H9 (cell line): Measurements from ENCODE around the gene UQCRC1. TPM values are rescaled to one million over a fixed set of nuclear protein-coding genes. Genes with fewer than 3 reads are reported as not detected.

Experiments
- DNase-seq: peaks from one replicate; pipeline ENCODE4 v3.0.0-alpha.2; 2017
- H2AFZ ChIP-seq: one replicate; pipeline ENCODE4 v1.6.1; 2013; ENCODE audit warnings: mild to moderate bottlenecking, low read length, control low read depth, moderate library complexity
- H2AK5ac ChIP-seq: 2 replicates; pipeline ENCODE4 v1.6.1; 2013; ENCODE audit warnings: low read length, control low read depth, mixed read lengths; ENCODE audit not compliant: insufficient read length
- H2BK120ac ChIP-seq: one replicate; pipeline ENCODE4 v1.6.1; 2013; ENCODE audit warnings: low read depth, mild to moderate bottlenecking, low read length, control low read depth, inconsistent platforms; ENCODE audit not compliant: poor library complexity, severe bottlenecking
- H2BK12ac ChIP-seq: 2 replicates; pipeline ENCODE4 v1.6.1; 2013; ENCODE audit warnings: low read length, control low read depth, mixed read lengths, low read depth; ENCODE audit not compliant: insufficient read length
- H2BK15ac ChIP-seq: 2 replicates; pipeline ENCODE4 v1.6.1; 2013; ENCODE audit warnings: low read depth, low read length, control low read depth
- H2BK20ac ChIP-seq: one replicate; pipeline ENCODE4 v1.6.1; 2013; ENCODE audit warnings: low read depth, mild to moderate bottlenecking, low read length, control low read depth, inconsistent platforms; ENCODE audit not compliant: poor library complexity, severe bottlenecking
- H2BK5ac ChIP-seq: 2 replicates; pipeline ENCODE4 v1.6.1; 2013; ENCODE audit warnings: low read length, control low read depth, mixed read lengths; ENCODE audit not compliant: insufficient read length
- H3K14ac ChIP-seq: 2 replicates; pipeline ENCODE4 v1.6.1; 2013; ENCODE audit warnings: low read length, control low read depth; ENCODE audit not compliant: insufficient read depth
- H3K18ac ChIP-seq: 2 replicates; pipeline ENCODE4 v1.6.1; 2013; ENCODE audit warnings: low read depth, mild to moderate bottlenecking, mixed read lengths, low read length, control low read depth; ENCODE audit not compliant: insufficient read length
- H3K23ac ChIP-seq: 2 replicates; pipeline ENCODE4 v1.6.1; 2013; ENCODE audit warnings: low read length, control low read depth, mixed read lengths, low read depth; ENCODE audit not compliant: insufficient read length
- H3K23me2 ChIP-seq: 2 replicates; pipeline ENCODE4 v1.6.1; 2013; ENCODE audit warnings: low read depth, mild to moderate bottlenecking, mixed read lengths, low read length, control low read depth; ENCODE audit not compliant: insufficient read length, poor library complexity, severe bottlenecking
- H3K27ac ChIP-seq: 2 replicates; pipeline ENCODE4 v1.5.1; 2013; ENCODE audit warnings: low read length, control low read depth, mixed read lengths, low read depth; ENCODE audit not compliant: insufficient read length
- H3K27me3 ChIP-seq: 2 replicates; pipeline ENCODE4 v1.6.1; 2013; ENCODE audit warnings: low read length, control low read depth, inconsistent platforms; ENCODE audit not compliant: insufficient read depth
- H3K4ac ChIP-seq: 2 replicates; pipeline ENCODE4 v1.6.1; 2013; ENCODE audit warnings: low read depth, mild to moderate bottlenecking, control low read depth, inconsistent platforms, low read length, moderate library complexity
- H3K4me1 ChIP-seq: 2 replicates; pipeline ENCODE4 v1.6.1; 2013; ENCODE audit warnings: low read length, control low read depth, inconsistent platforms; ENCODE audit not compliant: insufficient read depth
- H3K4me2 ChIP-seq: 2 replicates; pipeline ENCODE4 v1.6.1; 2013; ENCODE audit warnings: low read length, control low read depth, mixed read lengths; ENCODE audit not compliant: insufficient read length, insufficient read depth
- H3K56ac ChIP-seq: 2 replicates; pipeline ENCODE4 v1.6.1; 2013; ENCODE audit warnings: low read depth, mild to moderate bottlenecking, mixed read lengths, low read length, control low read depth; ENCODE audit not compliant: insufficient read length
- H3K79me1 ChIP-seq: 2 replicates; pipeline ENCODE4 v1.6.1; 2013; ENCODE audit warnings: low read depth, mild to moderate bottlenecking, moderate library complexity, low read length, control low read depth, inconsistent platforms; ENCODE audit not compliant: insufficient read depth, poor library complexity, severe bottlenecking
- H3K79me2 ChIP-seq: 2 replicates; pipeline ENCODE4 v1.6.1; 2013; ENCODE audit warnings: low read length, control low read depth, inconsistent platforms; ENCODE audit not compliant: insufficient read depth
- H3K9ac ChIP-seq: 2 replicates; pipeline ENCODE4 v1.6.1; 2013; ENCODE audit warnings: low read length, control low read depth, mixed read lengths; ENCODE audit not compliant: insufficient read length; ENCODE audit errors: extremely low read depth
- H3K9me3 ChIP-seq: one replicate; pipeline ENCODE4 v1.6.1; 2013; ENCODE audit warnings: low read depth, low read length, inconsistent platforms; ENCODE audit not compliant: control insufficient read depth
- H3T11ph ChIP-seq: one replicate; pipeline ENCODE4 v1.6.1; 2013; ENCODE audit warnings: mild to moderate bottlenecking, low read length, control low read depth, inconsistent platforms
- H4K20me1 ChIP-seq: one replicate; pipeline ENCODE4 v1.6.1; 2013; ENCODE audit not compliant: control insufficient read depth, insufficient read length, insufficient read depth
- H4K5ac ChIP-seq: 2 replicates; pipeline ENCODE4 v1.6.1; 2013; ENCODE audit warnings: low read depth, mild to moderate bottlenecking, mixed read lengths, low read length, control low read depth; ENCODE audit not compliant: insufficient read length
- H4K8ac ChIP-seq: replicated peaks from 2 replicates; pipeline ENCODE4 v1.6.1; 2013; ENCODE audit warnings: low read length, control low read depth, mixed read lengths, low read depth; ENCODE audit not compliant: insufficient read length
- H4K91ac ChIP-seq: 2 replicates; pipeline ENCODE4 v1.6.1; 2013; ENCODE audit warnings: low read depth, mild to moderate bottlenecking, moderate library complexity, mixed read lengths, low read length, control low read depth; ENCODE audit not compliant: insufficient read length
- H3K27ac Mint-ChIP-seq, 3 experiments: 2 replicates in 2 of 3; 3 replicates in 1 of 3; pipeline ENCODE4 v1.8.0; 2020 to 2021; ENCODE audit warnings: mixed read lengths in 3 of 3, mild to moderate bottlenecking in 1 of 3, moderate library complexity in 1 of 3
- H3K27me3 Mint-ChIP-seq: 2 replicates; pipeline ENCODE4 v1.8.0; 2021; ENCODE audit warnings: low read depth, mild to moderate bottlenecking, moderate library complexity, mixed read lengths
- H3K36me3 Mint-ChIP-seq, 3 experiments: 2 replicates in 2 of 3; 3 replicates in 1 of 3; pipeline ENCODE4 v1.8.0; 2020 to 2021; ENCODE audit warnings: low read depth in 3 of 3, mixed read lengths in 3 of 3; ENCODE audit not compliant: insufficient read depth in 1 of 3
- H3K4me1 Mint-ChIP-seq, 2 experiments: 2 replicates each; pipeline ENCODE4 v1.8.0; 2020; ENCODE audit warnings: mixed read lengths in 2 of 2
- H3K4me3 Mint-ChIP-seq, 2 experiments: 2 replicates in 1 of 2; 3 replicates in 1 of 2; pipeline ENCODE4 v1.8.0; 2020 to 2021; ENCODE audit warnings: mild to moderate bottlenecking in 2 of 2, mixed read lengths in 2 of 2, moderate library complexity in 1 of 2
- H3K9me3 Mint-ChIP-seq, 2 experiments: 2 replicates in 1 of 2; 3 replicates in 1 of 2; pipeline ENCODE4 v1.8.0; 2020; ENCODE audit warnings: mild to moderate bottlenecking in 2 of 2, mixed read lengths in 2 of 2, moderate library complexity in 1 of 2
- WGBS: extraction: QIAGEN DNeasy Blood & Tissue Kit; methylation state at CpG from one replicate; pipeline ENCODE4 v1.1.7; 2013; ENCODE audit warnings: missing lambda C conversion rate, low lambda C conversion rate, mixed read lengths; ENCODE audit not compliant: insufficient read length; ENCODE audit errors: extremely low coverage; 5-methylcytosine and 5-hydroxymethylcytosine counted together
- total RNA-seq: library from RNA; stranded (reverse); gene quantifications from 2 replicates; pipeline ENCODE4 v1.2.1, GENCODE V29; 2021
- TF ChIP-seq, protein P1 (sequence below): fragments of 200-600 bp; sonication (generic); conservative IDR thresholded peaks from 3 replicates; pipeline ENCODE4 v1.8.0; 2021; ENCODE audit warnings: antibody characterized with exemption, mild to moderate bottlenecking

The UQCRC1 gene
- total RNA-seq, 1 experiment from 2014 or later: 285 TPM

DNA sequence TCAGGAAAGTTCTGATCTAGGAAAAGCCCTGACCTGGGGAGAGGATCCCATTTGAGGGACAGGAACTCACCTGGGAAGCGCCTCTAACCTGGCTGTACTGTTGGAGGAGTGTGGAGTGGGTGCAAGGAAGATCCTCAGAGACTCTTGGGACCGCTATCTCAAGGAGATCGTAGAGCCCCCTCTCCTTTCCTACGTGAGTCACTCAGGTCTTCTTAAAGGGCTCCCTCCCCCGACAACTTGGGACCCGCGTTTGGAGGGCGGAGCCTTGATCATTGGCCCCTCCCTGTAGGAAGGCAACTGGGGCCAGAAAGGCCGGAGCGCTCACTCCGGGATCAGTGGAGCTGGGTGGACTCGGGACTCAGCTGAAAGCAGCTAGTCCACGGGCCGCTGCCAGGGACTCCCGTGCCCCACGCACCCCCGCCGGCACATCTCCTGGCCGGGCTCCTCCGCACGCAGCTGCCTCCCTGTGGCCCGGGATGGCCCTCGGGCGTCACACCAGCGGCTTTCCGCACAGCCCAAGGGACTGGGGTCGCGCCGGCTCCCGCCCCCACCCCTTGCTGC, 25.3 kb upstream of the UQCRC1 start:
- H3K27me3 Mint-ChIP-seq: no peaks in the 10 kb centered on the region; the same call in 1 of the 2 replicates
- H3K79me2 ChIP-seq: no peaks in the 10 kb centered on the region
- H3K4me3 Mint-ChIP-seq: peak overlapping the region; percentile 79 to 90
- H4K8ac ChIP-seq: no peak overlapping the region
- no peak overlapping the region for H2BK120ac ChIP-seq
- peaks cover 28 to 31% of the 10 kb centered on the region in 2 experiments for H3K4me1 Mint-ChIP-seq
- H3K36me3 Mint-ChIP-seq: peaks cover 21 to 59% (median 58%) of the 10 kb centered on the region in 3 experiments; a peak in 6 of 7 replicates
- H3K4me1 ChIP-seq: peaks cover 2% of the 10 kb centered on the region
- H2AFZ ChIP-seq: no peak overlapping the region
- peak overlapping the region; percentile 44 for H3K18ac ChIP-seq
- H2BK5ac ChIP-seq: no peak overlapping the region
- no peak overlapping the region for H3T11ph ChIP-seq
- H2BK20ac ChIP-seq: no peak overlapping the region
- H2BK12ac ChIP-seq: no peak overlapping the region
- no peaks in the 10 kb centered on the region for H3K9me3 ChIP-seq
- H3K9ac ChIP-seq: peak overlapping the region; percentile 58
- H4K91ac ChIP-seq: no peak overlapping the region
- H4K20me1 ChIP-seq: peaks cover 2% of the 10 kb centered on the region
- DNase-seq: peak; percentile 74
- H3K27ac Mint-ChIP-seq: peak overlapping the region in 1 of 3 experiments; percentile 34; a peak in 1 of 7 replicates
- no peak overlapping the region for H3K27ac ChIP-seq
- no peak overlapping the region for H3K23ac ChIP-seq
- no peak overlapping the region for H2BK15ac ChIP-seq
- no peak overlapping the region for H4K5ac ChIP-seq
- no peaks in the 10 kb centered on the region for H3K79me1 ChIP-seq
- no peaks in the 10 kb centered on the region for H3K27me3 ChIP-seq
- no peak overlapping the region for H3K4ac ChIP-seq
- H3K4me2 ChIP-seq: peak overlapping the region; percentile 76
- peak overlapping the region; percentile 67 for H3K14ac ChIP-seq
- WGBS: no CpG with 5 or more reads among the region's 30 CpGs
- no peak overlapping the region for H3K56ac ChIP-seq
- H3K9me3 Mint-ChIP-seq: no peaks in the 10 kb centered on the region
- H2AK5ac ChIP-seq: no peak overlapping the region
- TF ChIP-seq, protein P1, sequence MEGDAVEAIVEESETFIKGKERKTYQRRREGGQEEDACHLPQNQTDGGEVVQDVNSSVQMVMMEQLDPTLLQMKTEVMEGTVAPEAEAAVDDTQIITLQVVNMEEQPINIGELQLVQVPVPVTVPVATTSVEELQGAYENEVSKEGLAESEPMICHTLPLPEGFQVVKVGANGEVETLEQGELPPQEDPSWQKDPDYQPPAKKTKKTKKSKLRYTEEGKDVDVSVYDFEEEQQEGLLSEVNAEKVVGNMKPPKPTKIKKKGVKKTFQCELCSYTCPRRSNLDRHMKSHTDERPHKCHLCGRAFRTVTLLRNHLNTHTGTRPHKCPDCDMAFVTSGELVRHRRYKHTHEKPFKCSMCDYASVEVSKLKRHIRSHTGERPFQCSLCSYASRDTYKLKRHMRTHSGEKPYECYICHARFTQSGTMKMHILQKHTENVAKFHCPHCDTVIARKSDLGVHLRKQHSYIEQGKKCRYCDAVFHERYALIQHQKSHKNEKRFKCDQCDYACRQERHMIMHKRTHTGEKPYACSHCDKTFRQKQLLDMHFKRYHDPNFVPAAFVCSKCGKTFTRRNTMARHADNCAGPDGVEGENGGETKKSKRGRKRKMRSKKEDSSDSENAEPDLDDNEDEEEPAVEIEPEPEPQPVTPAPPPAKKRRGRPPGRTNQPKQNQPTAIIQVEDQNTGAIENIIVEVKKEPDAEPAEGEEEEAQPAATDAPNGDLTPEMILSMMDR: no peak
- peaks cover 6% of the 10 kb centered on the region for H3K23me2 ChIP-seq
